SIG-M5 treated with dmso at 0.1 percent for 504 hours (cell line): ENCODE data around the gene RASA2.

ENCODE experiments used
- DNase-seq: peaks from one replicate; lab custom pipeline; 2025; ENCODE audit not compliant: unreplicated experiment; lab: John Stamatoyannopoulos, UW

RASA2 gene

DNA sequence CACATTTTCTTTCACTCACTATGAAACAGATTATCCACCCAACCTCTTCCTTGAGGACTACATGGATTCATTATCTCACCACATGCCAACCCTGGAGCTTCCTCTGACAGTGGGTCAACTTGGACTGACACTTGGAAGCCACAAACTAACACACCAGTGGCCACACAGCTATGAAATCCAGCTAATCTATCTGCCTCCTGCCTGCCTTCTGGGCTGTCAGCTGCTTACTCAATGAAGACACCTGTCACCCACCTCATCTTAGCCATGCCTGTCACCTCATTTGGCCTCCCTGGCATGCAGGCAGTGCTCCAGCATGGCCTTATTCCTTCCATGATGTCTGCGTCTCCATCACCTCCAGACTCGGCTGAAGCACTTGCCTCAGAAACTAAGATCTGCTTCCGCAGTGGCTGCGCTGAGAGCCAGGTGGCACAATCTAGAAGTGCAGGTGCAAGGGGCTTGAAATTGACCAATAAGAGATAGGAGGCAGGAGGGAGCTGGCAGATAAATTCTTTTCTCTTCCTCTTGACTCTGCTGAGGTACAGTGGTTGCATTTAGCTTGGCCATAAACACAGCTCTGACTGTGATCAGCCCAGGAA lies 146.1 kb downstream of the RASA2 start:
- DNase-seq = no peak

- DNase-seq = peak; percentile 33
Observed at GRCh38 chr3:141642215-141642614, 155.4 kb downstream of the RASA2 start.

DNA sequence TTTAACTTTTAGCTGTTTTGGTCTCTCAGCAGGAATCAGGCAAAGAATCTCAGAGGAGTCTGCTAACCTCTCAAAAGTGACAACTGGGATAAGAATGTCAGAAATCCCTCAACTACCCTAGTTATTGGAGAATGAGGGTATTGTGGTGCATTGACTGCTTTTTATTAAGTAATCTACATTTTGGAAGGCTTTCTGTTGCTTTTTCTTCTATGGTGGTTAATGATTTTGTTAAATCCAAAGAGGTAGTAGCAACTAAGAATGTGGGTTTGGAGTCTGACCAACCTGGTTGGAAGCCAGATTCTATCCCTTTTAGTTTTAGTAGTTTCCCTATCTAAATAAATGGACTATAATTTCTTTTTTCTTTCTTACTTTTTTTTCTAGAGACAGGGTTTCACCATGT lies 156.6 kb downstream of the RASA2 start:
- no peak for DNase-seq

DNA sequence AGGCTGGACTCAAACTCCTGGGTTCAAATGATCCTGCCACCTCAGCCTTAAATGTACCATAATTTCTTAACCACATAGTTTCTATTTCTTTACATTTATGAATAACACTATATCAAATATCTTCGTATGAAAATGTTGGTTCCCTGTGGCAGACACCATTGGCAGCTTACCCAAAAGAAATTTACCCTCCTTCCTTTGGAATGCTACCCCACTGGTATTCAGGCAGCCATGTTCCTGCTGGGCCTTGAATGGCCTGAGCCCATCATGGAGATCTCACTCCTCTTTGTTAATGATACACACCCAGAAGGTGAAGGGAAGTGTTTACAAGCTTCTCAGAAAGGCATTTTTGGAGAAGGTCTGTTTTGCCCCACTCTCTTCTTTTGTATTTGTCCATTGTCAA lies 157.0 kb downstream of the RASA2 start:
- DNase-seq = no peak

GRCh38 chr3:141644931-141645330 lies 158.1 kb downstream of the RASA2 start:
- peak; percentile 71 for DNase-seq

GRCh38 chr3:141646760-141647561 lies 160.1 kb downstream of the RASA2 start:
- DNase-seq = peak; percentile 87

DNA sequence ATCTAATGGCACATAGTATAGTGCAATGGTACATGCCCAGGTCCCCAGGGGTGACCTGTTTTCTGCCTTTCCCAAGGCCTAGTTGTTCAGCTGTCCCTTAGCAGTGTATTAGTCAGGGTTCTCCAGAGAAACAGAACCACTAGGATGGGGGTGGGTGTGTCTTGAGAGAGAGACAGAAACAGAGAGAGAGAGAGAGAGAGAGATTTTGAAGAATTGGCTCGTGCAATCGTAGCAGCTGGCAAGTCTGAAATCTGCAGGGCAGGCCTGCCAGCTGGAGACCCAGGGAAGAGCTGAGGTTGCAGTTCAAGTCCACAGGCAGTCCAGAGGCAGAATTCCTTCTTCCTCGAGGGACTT lies 160.7 kb downstream of the RASA2 start:
- no peak for DNase-seq

DNA sequence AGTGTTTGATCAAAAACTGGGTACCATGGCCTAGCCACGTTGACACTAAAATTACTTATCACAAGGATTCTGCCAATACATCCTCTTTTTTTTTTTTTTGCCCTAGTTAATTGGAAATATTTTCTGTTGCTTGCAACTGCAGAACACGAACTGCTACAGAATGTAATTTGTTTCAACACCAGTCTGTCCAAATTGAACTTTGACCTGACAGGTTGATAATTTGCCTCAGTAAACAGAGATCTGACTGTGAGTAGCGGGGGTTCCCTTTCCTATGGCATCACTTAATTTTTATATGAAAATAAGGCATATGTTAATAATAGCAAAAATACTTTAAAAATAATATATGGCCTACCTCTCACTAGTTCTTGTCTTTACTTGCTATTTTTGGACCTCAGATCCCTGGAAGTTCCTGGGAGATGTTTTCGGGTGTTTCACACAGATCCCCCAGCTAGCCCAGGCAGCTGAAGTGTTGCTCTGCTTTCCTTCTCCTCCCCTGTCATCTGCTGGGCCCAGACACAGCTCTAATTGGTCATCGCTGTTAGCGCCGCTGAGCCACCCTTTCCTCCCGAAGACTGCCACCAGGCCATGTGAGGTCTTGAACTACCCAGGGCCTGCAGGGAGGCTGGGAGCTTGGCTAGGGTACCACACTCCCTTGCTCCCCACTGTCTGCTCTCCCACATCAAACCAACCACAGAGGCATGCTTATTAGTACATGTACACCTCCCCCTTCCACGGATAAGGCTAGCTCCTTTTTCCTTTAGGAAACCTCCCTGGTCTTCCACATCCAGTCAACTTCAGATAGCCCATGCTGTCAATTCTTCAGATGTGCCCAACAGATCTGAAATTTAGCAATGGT lies 161.5 kb downstream of the RASA2 start:
- no peak for DNase-seq

GRCh38 chr3:141649871-141650270 lies 163.0 kb downstream of the RASA2 start:
- DNase-seq = no peak

- no peak for DNase-seq
Observed at GRCh38 chr3:141650783-141651182, 164.0 kb downstream of the RASA2 start.

- no peak for DNase-seq
Observed at GRCh38 chr3:141651409-141651808, 164.6 kb downstream of the RASA2 start.

GRCh38 chr3:141652349-141652748 lies 165.5 kb downstream of the RASA2 start:
- no peak for DNase-seq

DNA sequence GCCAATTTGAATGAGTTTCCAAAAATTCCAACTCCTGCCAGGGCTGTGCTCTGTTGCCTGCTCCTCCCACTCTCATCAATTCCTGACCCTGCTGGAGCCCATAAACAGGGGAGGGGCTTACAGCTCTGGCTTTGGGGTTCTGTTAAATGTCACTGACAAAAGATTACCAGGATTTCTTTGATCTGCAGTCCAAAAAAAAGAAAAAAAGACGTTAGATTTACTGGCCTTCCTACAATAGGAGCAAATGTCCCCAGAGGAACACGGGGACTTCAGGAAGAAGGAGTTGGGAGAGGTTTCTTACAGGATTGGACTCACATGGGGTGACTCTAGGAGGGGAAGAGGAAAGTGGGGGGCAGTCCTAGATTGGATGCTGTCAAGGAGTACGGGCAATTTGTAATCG lies 167.0 kb downstream of the RASA2 start:
- no peak for DNase-seq

- DNase-seq = no peak
Observed at GRCh38 chr3:141655801-141656200, 169.0 kb downstream of the RASA2 start.

DNA sequence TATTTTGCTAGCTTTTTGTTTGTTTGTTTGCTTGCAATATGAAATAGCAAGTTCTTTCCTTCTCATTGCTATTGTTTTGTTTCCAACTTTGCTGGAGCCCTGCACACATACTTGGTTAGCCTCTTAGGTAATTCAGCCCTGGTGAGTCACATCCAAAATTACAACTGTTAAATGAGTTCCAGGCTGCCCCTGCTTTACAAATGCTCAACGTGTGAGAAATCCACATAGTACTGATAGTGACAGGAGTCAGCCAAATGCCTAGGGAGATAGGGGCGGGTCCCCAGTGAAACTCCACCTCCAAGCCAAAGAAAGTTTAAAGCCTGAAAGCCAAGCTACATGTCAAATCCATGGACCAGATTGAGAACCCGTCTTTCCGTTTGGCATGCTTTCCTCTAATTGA lies 169.9 kb downstream of the RASA2 start:
- peak; percentile 23 for DNase-seq

DNA sequence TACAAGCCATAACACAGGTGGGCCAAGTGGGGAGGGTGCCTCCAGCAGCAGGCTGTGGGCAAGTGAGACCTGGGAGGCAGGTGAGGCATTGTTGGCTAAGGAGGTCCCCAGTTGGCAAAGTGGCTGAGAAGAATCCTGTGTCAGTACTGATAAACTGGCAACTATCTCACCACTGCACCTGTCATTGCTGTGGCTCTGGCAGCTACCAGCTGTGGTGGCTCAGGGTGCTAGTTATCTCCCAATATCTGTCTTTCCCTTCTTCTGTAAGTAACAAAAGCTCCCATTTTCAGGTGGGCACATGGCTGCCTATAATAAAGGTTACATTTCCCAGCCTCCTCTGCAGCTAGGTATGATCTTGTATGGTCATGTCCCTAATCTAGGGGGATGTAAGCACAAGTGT lies 170.7 kb downstream of the RASA2 start:
- no peak for DNase-seq

DNA sequence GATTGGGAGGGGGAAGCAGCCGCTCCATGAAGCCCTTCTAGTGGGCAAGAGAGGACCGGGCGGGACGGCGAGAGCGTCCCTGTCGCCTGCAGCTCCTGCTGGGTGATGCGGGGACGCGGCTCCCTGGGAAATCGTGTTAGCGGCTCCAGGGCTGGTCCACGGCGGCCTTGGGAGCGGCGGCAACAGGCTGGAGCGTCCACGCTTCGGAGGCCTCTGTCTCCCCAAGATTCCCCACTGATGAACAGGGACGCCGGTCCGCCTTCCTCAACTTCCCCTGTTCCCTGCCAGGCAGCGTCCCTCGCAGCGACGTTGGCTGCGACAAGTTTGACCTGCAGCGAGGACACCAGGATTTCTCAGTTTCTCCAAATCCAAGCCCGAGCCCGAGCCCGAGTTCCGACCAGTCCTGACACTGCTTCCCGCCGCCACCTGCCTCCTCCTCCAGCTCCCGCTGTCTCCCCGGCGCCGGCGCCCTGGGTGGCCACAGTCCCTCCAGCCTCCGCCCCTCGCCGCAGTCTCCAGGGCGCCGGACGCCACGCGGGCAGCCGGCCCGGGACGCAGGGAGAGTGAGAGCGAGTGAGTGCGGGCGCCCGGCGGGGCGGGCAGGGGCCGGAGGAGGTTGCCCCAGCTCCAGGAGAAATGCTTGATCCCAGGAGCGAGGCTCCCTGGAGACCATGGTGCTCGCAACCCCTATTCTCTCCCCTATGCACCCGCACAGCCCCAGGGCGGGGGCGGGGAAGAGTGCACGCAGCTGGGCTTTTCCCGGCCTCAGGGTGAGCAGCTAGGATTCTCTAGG lies 173.2 kb downstream of the RASA2 start:
- no peak for DNase-seq

DNA sequence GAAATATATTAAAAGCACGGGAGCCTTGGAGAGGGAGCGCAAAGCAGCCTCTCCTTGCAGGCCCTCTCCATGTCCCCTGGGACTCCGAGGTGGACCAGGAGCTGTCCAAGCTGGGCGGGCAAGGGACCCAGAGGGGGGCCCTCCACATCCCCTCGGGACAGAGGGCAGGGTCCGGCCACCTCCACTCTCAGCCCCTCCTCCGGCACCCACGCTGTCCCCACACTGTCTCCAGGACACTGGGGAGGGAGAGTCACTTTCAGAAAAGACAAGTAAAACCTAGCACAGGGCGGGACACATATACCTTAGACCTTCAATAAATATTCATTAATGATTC lies 173.8 kb downstream of the RASA2 start:
- DNase-seq = no peak

DNA sequence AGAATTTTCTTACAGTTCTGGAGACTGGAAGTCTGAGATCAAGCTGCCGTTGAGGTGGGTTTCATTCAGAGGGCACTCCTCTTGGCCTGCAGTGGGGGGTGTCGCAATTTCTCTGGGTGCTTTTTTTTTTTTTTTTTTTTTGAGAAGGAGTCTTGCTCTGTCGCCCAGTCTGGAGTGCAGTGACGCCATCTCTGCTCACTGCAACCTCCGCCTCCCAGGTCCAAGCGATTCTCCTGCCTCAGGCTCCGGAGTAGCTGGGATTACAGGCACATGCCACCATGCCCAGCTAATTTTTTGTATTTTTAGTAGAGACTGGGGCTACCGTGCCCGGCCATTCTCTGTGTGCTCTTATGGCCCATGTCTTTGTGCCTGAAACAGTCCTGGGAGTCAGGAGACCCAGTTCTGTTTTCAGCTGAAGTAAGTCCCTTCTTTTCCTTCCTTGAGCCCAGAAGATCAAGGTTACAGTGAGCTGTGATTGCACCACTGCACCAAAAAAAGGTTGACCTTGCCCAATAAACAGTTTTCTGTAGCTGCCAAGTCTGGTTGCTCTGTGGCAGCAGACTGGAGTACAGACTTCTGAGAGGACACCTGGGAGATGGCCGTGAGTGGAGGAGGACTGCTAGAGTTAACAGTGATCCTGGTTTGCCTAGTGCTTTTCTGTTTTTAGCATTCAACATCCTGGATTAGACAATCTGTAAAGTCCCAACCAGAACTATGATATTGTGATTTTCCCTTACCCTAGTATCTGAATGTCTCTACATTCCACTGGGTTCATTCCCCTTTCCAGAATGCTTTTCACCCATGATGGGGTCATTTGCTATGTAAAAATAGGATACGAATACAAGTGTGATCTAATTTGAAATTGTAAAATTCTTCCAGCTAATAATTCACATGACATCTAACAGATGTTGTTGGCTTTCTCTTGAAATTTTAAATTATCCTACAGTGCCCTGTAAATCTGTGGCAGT lies 174.7 kb downstream of the RASA2 start:
- peak; percentile 28 for DNase-seq

GRCh38 chr3:141663993-141664392 lies 177.2 kb downstream of the RASA2 start:
- no peak for DNase-seq
